H1 (cell line): Measurements from ENCODE around the gene CSKMT. TPM values are rescaled to one million over a fixed set of nuclear protein-coding genes. Genes with fewer than 3 reads are reported as not detected.

Source experiments
- CTCF ChIA-PET: fragments of 300-600 bp; sonication (Branson Sonifier 250); formaldehyde crosslinking; loops from one replicate; lab custom pipeline; 2021; ENCODE audit not compliant: partially characterized antibody; lab: Charles Lee
- POLR2A ChIA-PET: fragments of 300-600 bp; sonication (Branson Sonifier 250); formaldehyde crosslinking; loops from one replicate; lab custom pipeline; 2021; ENCODE audit warnings: inconsistent platforms; ENCODE audit not compliant: partially characterized antibody; lab: Charles Lee
- DNase-seq, 2 experiments: peaks; one replicate each; pipeline versions ENCODE4 v3.0.0 to v3.0.0-alpha.2; 2010 to 2022; ENCODE audit warnings: low spot score in 2 of 2, low read depth in 1 of 2, mixed read lengths in 1 of 2
- FAIRE-seq: peaks from 2 replicates; lab custom pipeline; 2011; peaks lifted over from hg19 to GRCh38; lab: Jason Lieb, UNC
- H2AFZ ChIP-seq: 2 replicates; pipeline ENCODE4 v1.8.1; 2012; ENCODE audit warnings: low read length, inconsistent platforms
- H2AK5ac ChIP-seq: 2 replicates; pipeline ENCODE4 v1.6.1; 2013; ENCODE audit warnings: low read depth, low read length
- H2BK120ac ChIP-seq: replicated peaks from 2 replicates; pipeline ENCODE3; 2013; ENCODE audit warnings: low read depth, low read length, inconsistent platforms
- H2BK12ac ChIP-seq: 2 replicates; pipeline ENCODE4 v1.6.1; 2013; ENCODE audit warnings: low read depth, low read length
- H2BK15ac ChIP-seq: 2 replicates; pipeline ENCODE4 v1.6.1; 2013; ENCODE audit warnings: low read length
- H2BK20ac ChIP-seq: 2 replicates; pipeline ENCODE4 v1.6.1; 2013; ENCODE audit warnings: low read length
- H2BK5ac ChIP-seq: 2 replicates; pipeline ENCODE4 v1.6.1; 2013; ENCODE audit warnings: low read depth, low read length
- H3K14ac ChIP-seq: 2 replicates; pipeline ENCODE4 v1.6.1; 2013; ENCODE audit warnings: inconsistent platforms; ENCODE audit not compliant: insufficient read length
- H3K18ac ChIP-seq: 2 replicates; pipeline ENCODE4 v1.6.1; 2013; ENCODE audit warnings: low read length; ENCODE audit errors: extremely low read depth
- H3K23ac ChIP-seq: 2 replicates; pipeline ENCODE4 v1.6.1; 2013; ENCODE audit warnings: inconsistent platforms; ENCODE audit not compliant: insufficient read length
- H3K23me2 ChIP-seq: 2 replicates; pipeline ENCODE4 v1.6.1; 2013; ENCODE audit warnings: low read depth, low read length
- H3K27ac ChIP-seq: 2 replicates; pipeline ENCODE4 v1.6.1; 2011; ENCODE audit warnings: low read depth, low read length, inconsistent platforms
- H3K27me3 ChIP-seq, 4 experiments: replicated peaks in 1 of 4; 1 replicate in 1 of 4; 2 replicates in 3 of 4; pipeline versions ENCODE4 v1.6.1 to v1.8.1; 2011 to 2013; ENCODE audit warnings: low read length in 3 of 4, mild to moderate bottlenecking in 3 of 4, inconsistent platforms in 2 of 4, mixed read lengths in 2 of 4, moderate library complexity in 1 of 4; ENCODE audit not compliant: control insufficient read depth in 3 of 4, insufficient read depth in 3 of 4; ENCODE audit errors: extremely low read depth in 1 of 4
- H3K36me3 ChIP-seq, 4 experiments: 2 replicates each; pipeline versions ENCODE4 v1.6.1 to v1.8.1; 2011 to 2013; ENCODE audit warnings: mild to moderate bottlenecking in 4 of 4, low read length in 3 of 4, moderate library complexity in 2 of 4, control low read depth in 1 of 4, inconsistent platforms in 1 of 4; ENCODE audit not compliant: insufficient read depth in 4 of 4, control insufficient read depth in 2 of 4
- H3K4ac ChIP-seq: replicated peaks from 2 replicates; pipeline ENCODE3; 2013; ENCODE audit warnings: low read length, low read depth, mixed read lengths, inconsistent platforms; ENCODE audit not compliant: insufficient read length
- H3K4me1 ChIP-seq, 4 experiments: replicated peaks in 1 of 4; 1 replicate in 1 of 4; 2 replicates in 3 of 4; pipeline versions ENCODE4 v1.6.1 to v1.8.1; 2011 to 2013; ENCODE audit warnings: low read length in 3 of 4, inconsistent platforms in 2 of 4, mixed read lengths in 1 of 4; ENCODE audit not compliant: insufficient read depth in 4 of 4, control insufficient read depth in 3 of 4
- H3K4me2 ChIP-seq, 2 experiments: 2 replicates each; pipeline versions ENCODE4 v1.6.1 to v1.8.1; 2011 to 2013; ENCODE audit warnings: low read depth in 2 of 2, low read length in 2 of 2, control low read depth in 1 of 2, inconsistent platforms in 1 of 2, mild to moderate bottlenecking in 1 of 2; ENCODE audit not compliant: insufficient read depth in 1 of 2
- H3K4me3 ChIP-seq, 4 experiments: fragments of 200-600, 300-600 bp in 1 of 4; sonication (generic), shearing (Covaris generic), sonication (Bioruptor Twin) in 1 of 4; 2 replicates each; pipeline versions ENCODE4 v1.5.1 to v1.8.1; 2011 to 2016; ENCODE audit warnings: low read length in 4 of 4, low read depth in 3 of 4, control low read depth in 2 of 4, inconsistent platforms in 2 of 4, mild to moderate bottlenecking in 2 of 4, mixed read lengths in 1 of 4, moderate library complexity in 1 of 4; ENCODE audit not compliant: insufficient read depth in 2 of 4; ENCODE audit errors: extremely low read depth in 1 of 4
- H3K56ac ChIP-seq: replicated peaks from 2 replicates; pipeline ENCODE3; 2013; ENCODE audit warnings: low read depth, mild to moderate bottlenecking, mixed read lengths, low read length, inconsistent platforms; ENCODE audit not compliant: insufficient read length
- H3K79me1 ChIP-seq: 2 replicates; pipeline ENCODE4 v1.6.1; 2013; ENCODE audit warnings: low read depth, low read length, control low read depth
- H3K79me2 ChIP-seq, 2 experiments: 2 replicates each; pipeline versions ENCODE4 v1.6.1 to v1.8.1; 2012 to 2013; ENCODE audit warnings: low read length in 2 of 2, mild to moderate bottlenecking in 2 of 2, inconsistent platforms in 1 of 2; ENCODE audit not compliant: insufficient read depth in 2 of 2, control insufficient read depth in 1 of 2
- H3K9ac ChIP-seq, 4 experiments: replicated peaks in 1 of 4; 1 replicate in 1 of 4; 2 replicates in 3 of 4; pipeline versions ENCODE4 v1.6.1 to v1.8.1; 2011 to 2013; ENCODE audit warnings: low read depth in 3 of 4, low read length in 3 of 4, control low read depth in 2 of 4, mild to moderate bottlenecking in 2 of 4, moderate library complexity in 2 of 4, inconsistent platforms in 1 of 4; ENCODE audit errors: extremely low read depth in 1 of 4
- H3K9me3 ChIP-seq, 2 experiments: 2 replicates each; pipeline versions ENCODE4 v1.6.1 to v1.8.1; 2012 to 2013; ENCODE audit warnings: mild to moderate bottlenecking in 2 of 2, moderate library complexity in 2 of 2, control low read depth in 1 of 2, inconsistent platforms in 1 of 2, low read depth in 1 of 2, low read length in 1 of 2, mixed read lengths in 1 of 2; ENCODE audit not compliant: insufficient read depth in 2 of 2
- H4K20me1 ChIP-seq, 2 experiments: replicated peaks in 1 of 2; 2 replicates each; pipeline versions ENCODE3 to v1.8.1; 2011 to 2013; ENCODE audit warnings: inconsistent platforms in 2 of 2, low read length in 2 of 2, mild to moderate bottlenecking in 1 of 2; ENCODE audit not compliant: insufficient read depth in 2 of 2, control insufficient read depth in 1 of 2
- H4K5ac ChIP-seq: 2 replicates; pipeline ENCODE4 v1.6.1; 2013; ENCODE audit warnings: low read length, low read depth, mixed read lengths, inconsistent platforms; ENCODE audit not compliant: insufficient read length
- H4K8ac ChIP-seq: 2 replicates; pipeline ENCODE4 v1.8.0; 2013; ENCODE audit warnings: mild to moderate bottlenecking, moderate library complexity, low read length, inconsistent platforms; ENCODE audit not compliant: insufficient read depth; ENCODE audit errors: extremely low read depth
- H4K91ac ChIP-seq: replicated peaks from 2 replicates; pipeline ENCODE3; 2013; ENCODE audit warnings: low read length, mixed read lengths, inconsistent platforms; ENCODE audit not compliant: insufficient read length
- BCL11A ChIP-seq, 2 experiments: IDR thresholded peaks; one replicate each; pipeline ENCODE4 v1.6.1; 2011; ENCODE audit warnings: low read depth in 2 of 2, low read length in 2 of 2, mild to moderate bottlenecking in 2 of 2
- BRCA1 ChIP-seq: IDR thresholded peaks from 2 replicates; pipeline ENCODE4 v1.6.1; 2012; ENCODE audit warnings: low read depth, low read length, improper control_type of control experiment
- KDM1A ChIP-seq: fragments of 200-600, 300-600 bp; sonication (generic); IDR thresholded peaks from 2 replicates; pipeline ENCODE4 v1.7.1; 2016; ENCODE audit warnings: mild to moderate bottlenecking, low read length, borderline replicate concordance
- SIRT6 ChIP-seq: IDR thresholded peaks from one replicate; pipeline ENCODE4 v1.7.1; 2012; ENCODE audit warnings: low read length, inconsistent platforms
- SP4 ChIP-seq: IDR thresholded peaks from 2 replicates; pipeline ENCODE4 v1.6.1; 2012; ENCODE audit warnings: low read length, inconsistent platforms
- USF2 ChIP-seq: IDR thresholded peaks from 2 replicates; pipeline ENCODE4 v1.6.1; 2011; ENCODE audit warnings: low read length, improper control_type of control experiment
- WGBS, 2 experiments: shearing (Covaris generic) in 1 of 2; methylation state at CpG; one replicate each; pipeline versions ENCODE4 v1.1.6 to v1.1.7; 2013 to 2015; ENCODE audit warnings: low lambda C conversion rate in 2 of 2, mixed read lengths in 2 of 2, inconsistent platforms in 1 of 2, low coverage in 1 of 2, missing lambda C conversion rate in 1 of 2; ENCODE audit not compliant: insufficient replicate concordance in 2 of 2, insufficient coverage in 1 of 2, insufficient read length in 1 of 2; ENCODE audit errors: extremely low coverage in 1 of 2, missing lambda C conversion rate in 1 of 2; 5-methylcytosine and 5-hydroxymethylcytosine counted together
- polyA plus RNA-seq, 7 experiments: library from polyadenylated mRNA; depleted of rRNA in 3 of 7; stranded (reverse) in 5 of 7; unstranded in 2 of 7; fragments of >200 nt in 5 of 7; fragments of 200-250 nt in 2 of 7; gene quantifications; 1 replicate in 5 of 7; 2 replicates in 1 of 7; 4 replicates in 1 of 7; pipeline versions ENCODE4 v1.2.1 to v1.2.3, GENCODE V29; 2011 to 2013; ENCODE audit warnings: missing spikeins in 2 of 7, mixed read lengths in 2 of 7
- total RNA-seq: library from RNA; stranded (reverse); fragmentation: NEBNext Ultra II Directional; extraction: Animal tissue kit (Norgen Biotek cat#: 25700); gene quantifications from 2 replicates; pipeline ENCODE4 v1.2.1, GENCODE V29; 2021

CSKMT gene
- total and polyA plus RNA-seq, 2 of the 8 experiments (the other 6 are each of a cell fraction or from before 2014, with no cell fraction given), result 12.0 to 66.1 TPM

GRCh38 chr11:62656796-62657429, 8.2 kb upstream of the CSKMT start:
- no peak for FAIRE-seq
- Histone ChIP-seq H3K36me3 (peaks cover 0 to 5% (median 2%) of the 10 kb centered on the region in 4 experiments; a peak in 2 of 8 replicates), H3K18ac (no peak overlapping the region), H3K56ac (no peak overlapping the region), H4K91ac (no peak overlapping the region), H3K23me2 (peaks cover 3% of the 10 kb centered on the region), H4K8ac (no peak overlapping the region), H2BK20ac (no peak overlapping the region), H3K79me1 (no peaks in the 10 kb centered on the region), H3K79me2 (peaks cover 3 to 11% of the 10 kb centered on the region in 2 experiments), H2AK5ac (no peak overlapping the region), H2BK5ac (no peak overlapping the region), H4K5ac (no peak overlapping the region), H3K27me3 (no peaks in the 10 kb centered on the region), H3K9ac (no peak overlapping the region), H3K23ac (no peak overlapping the region), H3K14ac (no peak overlapping the region), H3K4me2 (no peak overlapping the region), H3K4ac (no peak overlapping the region), H2BK120ac (no peak overlapping the region), H3K4me1 (no peaks in the 10 kb centered on the region), H2AFZ (no peak overlapping the region), H3K4me3 (no peak overlapping the region), H3K9me3 (no peaks in the 10 kb centered on the region), H4K20me1 (peaks cover 0 to 4% of the 10 kb centered on the region in 2 experiments), H2BK15ac (no peak overlapping the region), H2BK12ac (no peak overlapping the region), H3K27ac (no peak overlapping the region)
- no peak for DNase-seq
- 90% methylated on average over 5 of the region's 5 CpGs; no CpG with 5 or more reads in 1 of the 2 experiments for WGBS, 2 experiments
- ChIA-PET CTCF (interaction anchor here (1.1 to 2.0 kb wide), 2 partner anchors 24 to 232 kb away, joined by 4 read pairs; no protein-coding TSS in a partner anchor), POLR2A (interaction anchor here (0.9 to 50.4 kb wide), 10 partner anchors 10 to 217 kb away, joined by 3 to 2041 read pairs (median 3); partner anchors contain the start of genes BSCL2, C11orf98, CSKMT and GANAB)
- no peak for TF ChIP-seq USF2
- TF ChIP-seq SIRT6, result no peak
- no peak for TF ChIP-seq KDM1A
- no peak for TF ChIP-seq SP4
- TF ChIP-seq BRCA1, result no peak
- TF ChIP-seq BCL11A (IDR thresholded peaks at IDR 0.05; ENCODE audit: low read depth in 2 of 2, low read length in 2 of 2), result no peak
